ENCODE results near the gene WDR86.

WDR86 gene

DNA sequence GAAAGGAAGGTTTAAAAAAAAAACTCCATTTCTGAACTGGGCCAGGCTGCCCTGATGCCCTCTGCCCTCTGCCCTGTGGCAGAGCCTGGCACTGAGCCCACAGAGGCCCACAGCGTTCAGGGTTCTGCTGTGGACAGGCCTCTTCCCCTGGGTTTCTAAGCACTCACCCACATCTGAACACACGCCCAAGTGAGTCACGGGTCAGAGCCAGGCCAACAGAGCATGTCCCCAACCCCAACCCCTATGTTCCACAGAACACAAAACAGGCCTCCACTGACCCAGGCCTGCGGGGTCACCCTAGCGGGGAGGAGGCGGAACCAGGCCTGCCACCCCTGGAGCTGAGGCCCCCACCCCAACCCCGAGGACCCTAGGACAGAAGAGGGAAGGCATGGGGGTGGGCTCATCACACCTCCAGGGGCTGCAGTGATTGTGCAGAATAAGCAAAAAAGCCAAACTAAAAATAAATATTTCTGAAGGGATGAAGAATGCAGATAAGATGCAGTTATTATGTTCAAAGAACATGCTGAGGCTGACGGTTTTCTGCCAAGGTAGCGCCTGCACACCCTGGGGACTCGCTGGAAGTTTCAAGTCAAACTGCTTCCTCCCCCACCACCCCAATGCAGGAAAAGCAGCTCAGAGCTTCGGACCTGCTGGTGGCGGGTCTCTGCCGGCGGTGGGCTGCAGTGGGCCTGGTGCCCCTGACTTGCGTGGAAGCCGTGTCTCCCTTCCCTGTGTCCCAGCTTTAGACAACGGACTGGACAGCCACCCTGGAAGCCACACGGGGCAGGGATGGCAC is 5.4 kb downstream of the WDR86 start:
- no peak overlapping the region for H4K8ac ChIP-seq (ENCODE audit: low read length)
- H3K14ac ChIP-seq (ENCODE audit: low read length in 2 of 2): no peak overlapping the region
- H3K18ac ChIP-seq (ENCODE audit: low read depth in 1 of 2, low read length in 2 of 2): no peak overlapping the region
- H3K79me1 ChIP-seq (replicated peaks; ENCODE audit: low read length, poor library complexity, severe bottlenecking): no peaks in the 10 kb centered on the region
- peak overlapping the region; percentile 15 for H3K9ac ChIP-seq (ENCODE audit: low read length)
- H3K23ac ChIP-seq (ENCODE audit: low read length in 2 of 2): no peak overlapping the region
- H2BK12ac ChIP-seq (ENCODE audit: low read length in 2 of 2): no peak overlapping the region
- H4K91ac ChIP-seq (ENCODE audit: low read length): no peak overlapping the region
- peaks cover 15 to 47% of the 10 kb centered on the region in 2 experiments for H3K27me3 ChIP-seq (ENCODE audit: control insufficient read depth in 1 of 2, insufficient read depth in 1 of 2, low read length in 2 of 2)
- H2AK5ac ChIP-seq (ENCODE audit: low read length, severe bottlenecking): peak overlapping the region; percentile 14
- H3K4me2 ChIP-seq (ENCODE audit: low read length, poor library complexity, severe bottlenecking): no peak overlapping the region
- no peak overlapping the region for H2BK15ac ChIP-seq (ENCODE audit: low read depth, poor library complexity, severe bottlenecking)
- peaks cover 22% of the 10 kb centered on the region for H3K4me1 ChIP-seq (ENCODE audit: control insufficient read depth, insufficient read depth, low read depth, low read length)
- no peak overlapping the region for H2BK5ac ChIP-seq (ENCODE audit: low read depth, low read length, poor library complexity, severe bottlenecking)
- no peak overlapping the region for H2AFZ ChIP-seq (ENCODE audit: low read depth, low read length)
- DNase-seq: peak; percentile 25
- 61% methylated on average over 18 of the region's 18 CpGs for WGBS
- no peak overlapping the region for H3K4ac ChIP-seq (ENCODE audit: low read depth in 1 of 2, low read length in 2 of 2)
- H3K36me3 ChIP-seq (ENCODE audit: control insufficient read depth in 1 of 2, insufficient read depth in 2 of 2, low read depth in 1 of 2, low read length in 2 of 2): peaks cover 0 to 2% of the 10 kb centered on the region in 2 experiments
- H3K9me3 ChIP-seq (ENCODE audit: control insufficient read depth, low read length): no peaks in the 10 kb centered on the region
- peak overlapping the region in 1 of 2 experiments; percentile 5 for H3K4me3 ChIP-seq (ENCODE audit: insufficient read depth in 1 of 2, low read depth in 1 of 2, low read length in 2 of 2)
- H3K27ac ChIP-seq (ENCODE audit: low read length, poor library complexity, severe bottlenecking): no peak overlapping the region
- H2BK120ac ChIP-seq (ENCODE audit: low read depth, low read length): no peak overlapping the region

DNA sequence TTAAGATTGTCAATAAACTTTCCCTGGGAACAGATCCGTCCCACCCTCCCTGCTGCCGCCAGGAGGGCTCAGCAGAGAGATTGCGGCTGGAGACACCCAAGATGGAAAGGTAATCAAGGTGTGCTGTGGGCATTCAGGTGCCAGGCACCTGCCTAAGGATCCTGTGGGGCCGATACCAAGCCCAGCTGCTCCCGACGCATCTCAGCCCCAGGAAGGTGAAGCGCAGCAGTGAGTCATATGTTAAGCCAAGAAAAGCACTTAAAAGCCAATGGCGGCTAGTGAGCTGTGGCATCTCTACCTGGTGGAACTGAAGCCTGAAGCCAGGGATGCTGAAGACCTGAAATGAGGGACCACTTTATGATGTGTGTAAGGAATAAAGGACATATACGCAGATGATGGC is 6.1 kb downstream of the WDR86 start:
- Histone ChIP-seq H3K36me3 (ENCODE audit: control insufficient read depth in 1 of 2, insufficient read depth in 2 of 2, low read depth in 1 of 2, low read length in 2 of 2) (peaks cover 0 to 2% of the 10 kb centered on the region in 2 experiments), H3K18ac (ENCODE audit: low read depth in 1 of 2, low read length in 2 of 2) (no peak overlapping the region), H3K27me3 (ENCODE audit: control insufficient read depth in 1 of 2, insufficient read depth in 1 of 2, low read length in 2 of 2) (peaks cover 11 to 48% of the 10 kb centered on the region in 2 experiments), H3K4ac (ENCODE audit: low read depth in 1 of 2, low read length in 2 of 2) (no peak overlapping the region), H3K23ac (ENCODE audit: low read length in 2 of 2) (no peak overlapping the region), H4K8ac (ENCODE audit: low read length) (no peak overlapping the region), H3K27ac (ENCODE audit: low read length, poor library complexity, severe bottlenecking) (no peak overlapping the region), H2AFZ (ENCODE audit: low read depth, low read length) (no peak overlapping the region), H2BK5ac (ENCODE audit: low read depth, low read length, poor library complexity, severe bottlenecking) (no peak overlapping the region), H2AK5ac (ENCODE audit: low read length, severe bottlenecking) (no peak overlapping the region), H3K4me1 (ENCODE audit: control insufficient read depth, insufficient read depth, low read depth, low read length) (peaks cover 17% of the 10 kb centered on the region), H3K79me1 (replicated peaks; ENCODE audit: low read length, poor library complexity, severe bottlenecking) (no peaks in the 10 kb centered on the region), H3K4me2 (ENCODE audit: low read length, poor library complexity, severe bottlenecking) (no peak overlapping the region), H3K4me3 (ENCODE audit: insufficient read depth in 1 of 2, low read depth in 1 of 2, low read length in 2 of 2) (peak overlapping the region in 1 of 2 experiments; percentile 5), H2BK12ac (ENCODE audit: low read length in 2 of 2) (no peak overlapping the region), H3K9ac (ENCODE audit: low read length) (peak overlapping the region; percentile 15), H2BK15ac (ENCODE audit: low read depth, poor library complexity, severe bottlenecking) (no peak overlapping the region), H4K91ac (ENCODE audit: low read length) (no peak overlapping the region), H2BK120ac (ENCODE audit: low read depth, low read length) (no peak overlapping the region), H3K14ac (ENCODE audit: low read length in 2 of 2) (no peak overlapping the region), H3K9me3 (ENCODE audit: control insufficient read depth, low read length) (no peaks in the 10 kb centered on the region)
- no peak for DNase-seq
- WGBS: 89% methylated on average over 9 of the region's 9 CpGs

DNA sequence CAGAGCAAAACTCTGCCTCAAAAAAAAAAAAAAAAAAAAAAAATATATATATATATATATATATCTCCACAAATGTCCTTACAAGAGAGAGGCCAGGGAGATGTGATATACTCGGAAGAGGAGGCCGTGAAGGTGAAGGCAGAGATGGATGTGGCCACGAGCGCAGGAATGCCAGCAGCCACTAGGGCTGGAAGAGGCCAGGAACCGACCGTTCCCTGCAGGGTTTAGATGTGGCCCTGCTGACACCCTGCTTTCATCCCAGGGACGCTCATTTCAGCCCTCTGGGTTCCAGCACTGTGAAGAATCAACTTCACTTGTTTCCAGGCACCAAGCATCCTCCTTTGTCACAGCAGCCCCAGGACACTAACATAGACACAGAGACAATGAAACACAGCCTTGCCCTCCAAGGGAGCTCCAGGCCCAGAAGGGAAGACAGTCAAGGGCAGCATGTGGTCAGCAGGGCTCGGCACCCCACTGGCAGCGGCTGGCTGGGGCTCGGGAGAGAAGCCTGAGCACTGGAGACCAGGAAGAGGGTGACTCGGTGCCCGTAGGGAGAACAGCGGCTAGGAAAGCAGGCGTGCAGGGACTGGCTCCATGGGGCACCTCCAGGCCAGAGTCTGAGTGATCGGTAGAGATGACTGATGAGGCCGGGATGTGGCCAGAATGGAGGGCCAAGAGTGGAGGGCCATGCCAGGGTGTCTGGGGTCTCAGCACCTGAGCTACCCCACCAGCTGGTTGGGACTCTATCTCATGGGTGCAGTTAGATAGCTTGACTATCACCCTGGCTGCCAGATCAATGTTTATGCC is 7.6 kb downstream of the WDR86 start:
- Histone ChIP-seq H2BK120ac (ENCODE audit: low read depth, low read length) (no peak overlapping the region), H2AK5ac (ENCODE audit: low read length, severe bottlenecking) (no peak overlapping the region), H3K9ac (ENCODE audit: low read length) (no peak overlapping the region), H3K4me1 (ENCODE audit: control insufficient read depth, insufficient read depth, low read depth, low read length) (peaks cover 14% of the 10 kb centered on the region), H2BK12ac (ENCODE audit: low read length in 2 of 2) (no peak overlapping the region), H3K4ac (ENCODE audit: low read depth in 1 of 2, low read length in 2 of 2) (no peak overlapping the region), H3K36me3 (ENCODE audit: control insufficient read depth in 1 of 2, insufficient read depth in 2 of 2, low read depth in 1 of 2, low read length in 2 of 2) (peaks cover 0 to 2% of the 10 kb centered on the region in 2 experiments), H2BK15ac (ENCODE audit: low read depth, poor library complexity, severe bottlenecking) (no peak overlapping the region), H3K23ac (ENCODE audit: low read length in 2 of 2) (peak overlapping the region in 1 of 2 experiments; percentile 0), H3K14ac (ENCODE audit: low read length in 2 of 2) (no peak overlapping the region), H3K4me2 (ENCODE audit: low read length, poor library complexity, severe bottlenecking) (no peak overlapping the region), H3K79me1 (replicated peaks; ENCODE audit: low read length, poor library complexity, severe bottlenecking) (no peaks in the 10 kb centered on the region), H3K4me3 (ENCODE audit: insufficient read depth in 1 of 2, low read depth in 1 of 2, low read length in 2 of 2) (no peak overlapping the region), H3K18ac (ENCODE audit: low read depth in 1 of 2, low read length in 2 of 2) (no peak overlapping the region), H3K9me3 (ENCODE audit: control insufficient read depth, low read length) (no peaks in the 10 kb centered on the region), H3K27ac (ENCODE audit: low read length, poor library complexity, severe bottlenecking) (no peak overlapping the region), H4K8ac (ENCODE audit: low read length) (no peak overlapping the region), H3K27me3 (ENCODE audit: control insufficient read depth in 1 of 2, insufficient read depth in 1 of 2, low read length in 2 of 2) (peaks cover 6 to 49% of the 10 kb centered on the region in 2 experiments), H2AFZ (ENCODE audit: low read depth, low read length) (no peak overlapping the region), H2BK5ac (ENCODE audit: low read depth, low read length, poor library complexity, severe bottlenecking) (no peak overlapping the region), H4K91ac (ENCODE audit: low read length) (no peak overlapping the region)
- 89% methylated on average over 16 of the region's 16 CpGs for WGBS
- DNase-seq: no peak

Measured in mesenchymal stem cell (in vitro differentiated cells and primary cell).